LNCAP (cell line): ENCODE results near the gene RPL7L1.

Experiments used
- TF ChIP-seq, protein P1 (sequence below): fragments of 450-650 bp; IDR thresholded peaks from 2 replicates; pipeline ENCODE4 v1.5.1; 2017; ENCODE audit warnings: mild to moderate bottlenecking

Gene RPL7L1

DNA sequence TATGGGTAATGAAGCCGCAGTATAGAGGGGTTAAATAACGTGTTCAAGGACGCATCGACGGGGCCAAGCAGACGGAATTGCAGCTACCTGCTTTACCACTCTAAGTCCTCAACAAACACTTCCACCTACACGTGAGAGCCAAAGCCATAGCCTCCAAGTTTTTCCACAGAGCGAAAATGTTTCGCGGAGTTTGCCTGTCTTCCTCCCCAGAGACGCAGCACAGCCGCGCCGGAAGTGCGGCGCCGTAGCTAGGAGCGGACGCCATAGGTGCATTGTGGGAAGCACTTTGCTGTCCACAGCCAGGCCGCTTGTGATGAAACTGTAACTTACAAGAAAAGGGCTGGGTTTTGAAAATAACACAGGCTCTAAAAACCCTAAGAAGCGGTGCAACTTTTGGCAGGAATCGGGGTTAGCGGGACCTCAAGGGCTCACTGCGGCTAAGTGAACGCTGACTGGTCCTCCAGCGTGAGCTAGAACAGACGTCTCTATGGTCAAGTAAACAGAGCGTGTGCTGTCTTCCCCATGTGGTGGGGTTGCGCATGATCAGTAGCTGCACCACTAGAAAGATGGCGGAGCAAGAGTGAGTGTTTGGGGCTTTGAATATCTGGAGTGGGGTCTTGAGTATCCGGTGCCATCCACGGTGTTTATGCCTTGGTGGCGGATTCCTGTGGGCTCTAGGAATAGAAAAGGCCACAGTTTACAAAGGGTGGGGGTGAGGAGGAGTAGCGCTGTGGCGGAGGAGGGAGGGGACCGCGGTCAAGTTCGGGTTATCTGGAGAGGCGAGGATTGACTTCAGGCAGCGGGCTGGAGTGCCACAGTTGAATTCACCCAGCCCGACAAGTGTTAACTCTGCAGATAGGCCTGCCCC, at the start of gene RPL7L1:
RPL7L1 (plus strand) TSS at position 245 of the 868 bp plus-strand sequence; CDS start at position 540, 295 bp downstream.
- TF ChIP-seq, protein P1, sequence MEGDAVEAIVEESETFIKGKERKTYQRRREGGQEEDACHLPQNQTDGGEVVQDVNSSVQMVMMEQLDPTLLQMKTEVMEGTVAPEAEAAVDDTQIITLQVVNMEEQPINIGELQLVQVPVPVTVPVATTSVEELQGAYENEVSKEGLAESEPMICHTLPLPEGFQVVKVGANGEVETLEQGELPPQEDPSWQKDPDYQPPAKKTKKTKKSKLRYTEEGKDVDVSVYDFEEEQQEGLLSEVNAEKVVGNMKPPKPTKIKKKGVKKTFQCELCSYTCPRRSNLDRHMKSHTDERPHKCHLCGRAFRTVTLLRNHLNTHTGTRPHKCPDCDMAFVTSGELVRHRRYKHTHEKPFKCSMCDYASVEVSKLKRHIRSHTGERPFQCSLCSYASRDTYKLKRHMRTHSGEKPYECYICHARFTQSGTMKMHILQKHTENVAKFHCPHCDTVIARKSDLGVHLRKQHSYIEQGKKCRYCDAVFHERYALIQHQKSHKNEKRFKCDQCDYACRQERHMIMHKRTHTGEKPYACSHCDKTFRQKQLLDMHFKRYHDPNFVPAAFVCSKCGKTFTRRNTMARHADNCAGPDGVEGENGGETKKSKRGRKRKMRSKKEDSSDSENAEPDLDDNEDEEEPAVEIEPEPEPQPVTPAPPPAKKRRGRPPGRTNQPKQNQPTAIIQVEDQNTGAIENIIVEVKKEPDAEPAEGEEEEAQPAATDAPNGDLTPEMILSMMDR, result no peak

GRCh38 chr6:42831237-42831636, 48.2 kb upstream of the RPL7L1 start:
- TF ChIP-seq, protein P1, result no peak

GRCh38 chr6:42834056-42834455, 45.4 kb upstream of the RPL7L1 start:
- TF ChIP-seq, protein P1, result no peak

DNA sequence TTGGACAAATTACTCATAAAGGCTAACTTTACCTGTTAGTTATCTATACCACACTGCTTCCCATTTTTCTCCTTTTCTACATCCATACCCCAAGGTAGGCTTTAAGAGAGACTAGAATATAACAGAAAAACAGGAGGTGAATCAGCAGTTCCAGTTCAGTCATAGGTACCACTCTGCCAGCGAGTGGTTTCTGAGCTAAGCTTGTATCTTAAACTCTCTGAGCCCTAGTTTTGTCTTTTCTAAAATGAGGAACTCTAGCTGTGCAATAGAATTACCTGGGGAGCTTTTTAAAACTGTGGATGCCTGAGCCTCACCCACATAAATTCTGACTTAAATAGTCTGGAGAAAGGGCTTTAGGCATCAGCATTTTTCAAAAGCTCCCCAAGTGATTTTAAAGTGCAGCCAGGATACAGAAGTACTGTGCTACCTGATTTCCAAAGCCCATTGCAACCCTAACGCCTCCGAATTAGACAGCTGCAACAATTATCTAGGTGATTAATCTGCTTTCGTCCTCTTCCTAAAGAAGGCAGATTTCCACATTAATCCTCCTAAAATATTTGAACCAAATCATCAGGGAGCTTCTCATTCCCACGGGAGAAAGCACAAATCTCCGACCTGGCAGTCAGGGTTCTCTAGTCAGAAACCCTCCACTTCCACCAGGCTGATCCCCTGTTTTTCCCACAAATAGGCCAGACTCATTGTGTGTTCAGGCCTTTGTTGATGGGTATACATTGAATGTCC, 37.4 kb upstream of the RPL7L1 start:
- TF ChIP-seq, protein P1, result no peak

DNA sequence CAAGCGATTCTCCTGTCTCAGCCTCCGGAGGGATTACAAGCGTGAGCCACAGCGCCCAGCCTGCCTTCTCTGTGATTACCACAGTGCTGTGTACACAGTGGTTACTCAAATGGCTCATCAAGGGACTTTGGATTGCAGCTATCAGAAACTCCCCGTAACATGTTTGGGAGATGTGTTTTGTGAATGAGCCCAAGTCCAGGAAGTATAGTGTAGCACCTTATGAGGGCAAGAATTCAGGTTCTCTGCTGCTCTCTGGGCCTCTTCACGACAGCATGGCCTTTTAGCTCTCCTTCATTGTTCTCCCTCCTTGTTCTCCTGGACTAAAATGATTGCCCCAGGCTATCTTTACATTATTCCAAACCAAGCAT, 34.1 kb upstream of the RPL7L1 start:
- TF ChIP-seq, protein P1, result no peak

- TF ChIP-seq, protein P1, result no peak
Observed at GRCh38 chr6:42846505-42846904, 32.9 kb upstream of the RPL7L1 start.

DNA sequence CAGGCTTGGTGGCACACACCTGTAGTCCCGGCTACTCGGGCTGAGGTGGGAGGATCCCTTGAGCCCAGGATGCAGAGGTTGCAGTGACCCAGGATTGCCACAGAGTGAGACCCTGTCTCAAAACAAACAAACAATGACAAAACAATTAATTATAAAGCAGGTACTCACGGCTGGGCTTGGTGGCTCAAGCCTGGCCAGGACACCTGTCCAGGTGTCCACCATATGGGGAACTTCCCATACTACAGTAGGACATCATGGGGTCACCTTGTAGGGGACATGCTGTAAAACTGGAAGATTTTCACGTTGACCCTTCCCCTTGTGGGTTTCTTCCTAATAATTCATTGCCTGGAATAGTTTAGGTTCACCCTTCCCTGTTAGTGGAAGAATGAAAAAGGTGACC, 30.7 kb upstream of the RPL7L1 start:
- TF ChIP-seq, protein P1, result no peak
